Activated effector memory CD4-positive, alpha-beta T cell treated with Interleukin-2 at 50 U/mL for 16 hours (primary cell): ENCODE results near the gene UBE2M.
"Not testable (repeated sequence)": the region's sequence is repeated elsewhere in the genome, so short reads cannot be mapped to it uniquely, and the experiment has no call there.

Experiments
- DNase-seq: peaks from one replicate; pipeline ENCODE4 v3.0.0-alpha.2; 2020

Gene UBE2M

DNA sequence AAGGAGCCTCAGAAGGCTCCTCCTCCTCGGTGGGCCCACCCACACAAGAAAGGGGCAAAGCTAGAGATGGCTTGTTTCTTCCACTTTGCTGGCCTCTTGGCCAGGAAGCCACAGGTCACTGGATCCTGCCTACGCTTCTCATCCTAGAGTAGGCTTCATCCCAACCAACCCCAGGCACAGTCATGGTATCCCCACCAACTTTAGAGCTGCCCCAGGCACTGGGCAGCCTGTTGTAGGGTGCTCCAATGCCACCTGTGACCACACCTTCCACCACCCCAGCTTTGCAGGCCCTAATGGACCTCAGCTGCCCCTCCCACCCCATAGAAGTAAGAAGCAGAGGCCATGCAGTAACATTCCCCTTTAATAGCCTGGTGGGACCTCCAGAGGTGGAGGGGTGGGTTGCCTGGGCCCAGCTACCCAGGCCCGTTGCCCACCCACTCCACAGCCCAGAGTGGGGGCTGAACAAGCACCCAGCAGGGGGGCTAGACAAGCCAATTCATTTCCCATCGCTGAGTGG lies 3.0 kb downstream of the UBE2M start:
- no peak for DNase-seq

DNA sequence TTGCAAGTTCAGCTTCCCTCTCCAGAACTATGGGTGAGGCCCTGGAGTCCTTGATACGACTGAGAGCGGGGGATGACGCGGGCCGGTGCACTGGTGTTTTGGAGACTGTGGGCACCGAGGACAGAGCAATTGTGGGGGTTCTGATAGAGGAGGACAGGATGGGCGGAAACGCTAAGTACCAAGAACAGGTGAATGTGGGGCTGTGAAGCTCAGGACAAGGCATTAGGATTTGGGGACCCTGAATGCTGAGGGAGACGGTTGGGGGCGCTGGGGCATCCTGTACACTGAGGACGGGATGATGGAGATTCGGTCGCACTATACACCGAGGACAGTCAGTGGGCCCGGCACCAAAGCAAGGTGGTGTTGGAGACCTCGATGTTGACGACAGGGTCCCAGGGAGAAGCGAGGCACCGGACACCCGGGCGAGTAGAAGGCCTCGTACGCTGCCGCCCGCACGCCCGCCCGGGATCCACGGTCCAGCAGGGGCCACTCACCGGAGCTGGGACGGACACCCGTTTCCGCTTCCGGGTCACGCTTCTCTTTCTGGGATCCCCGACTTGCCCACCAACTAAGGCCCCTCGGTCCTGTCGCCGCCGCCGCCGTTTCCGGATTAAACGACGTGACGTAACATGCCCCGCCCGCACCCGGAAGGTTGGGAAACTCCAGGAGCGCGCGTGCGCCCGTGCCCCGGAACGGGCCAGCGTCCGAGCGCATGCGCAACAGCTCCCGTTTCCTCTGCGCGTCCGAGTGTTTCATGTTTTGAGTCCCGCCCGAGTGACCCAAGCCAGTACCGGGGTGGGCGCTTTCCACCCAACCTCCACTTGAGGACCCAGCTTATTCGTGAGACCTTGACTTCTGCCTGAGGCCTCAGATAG lies 3.7 kb downstream of the UBE2M start, which contains the start of gene CHMP2A:
TSS of gene CHMP2A (minus strand) at position 612 of the 875 bp plus-strand sequence. CDS start 893 bp downstream, outside the sequence.
- peak; percentile 96 for DNase-seq

- no peak for DNase-seq
Measured at GRCh38 chr19:58553799-58554493, 4.5 kb downstream of the UBE2M start.

DNA sequence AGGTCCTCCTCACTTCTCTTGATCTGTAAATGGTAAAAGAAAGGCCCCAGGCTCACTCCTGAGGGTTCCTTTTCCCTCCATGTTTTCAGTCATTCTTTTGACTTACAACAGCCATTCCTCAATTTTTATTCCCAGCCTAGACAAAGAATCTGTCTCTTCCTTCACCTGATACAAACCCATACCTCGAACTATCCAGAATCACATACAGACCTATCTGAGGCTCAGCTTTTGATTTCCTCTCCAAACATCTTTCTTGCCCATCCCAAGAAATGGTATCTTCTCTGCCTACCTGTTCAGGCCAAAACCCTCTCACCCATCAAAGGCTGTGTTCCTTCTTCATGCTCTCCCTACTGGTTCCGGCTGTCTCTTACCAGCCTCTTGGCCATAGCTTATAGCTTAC lies 5.8 kb downstream of the UBE2M start:
- DNase-seq, result no peak

DNA sequence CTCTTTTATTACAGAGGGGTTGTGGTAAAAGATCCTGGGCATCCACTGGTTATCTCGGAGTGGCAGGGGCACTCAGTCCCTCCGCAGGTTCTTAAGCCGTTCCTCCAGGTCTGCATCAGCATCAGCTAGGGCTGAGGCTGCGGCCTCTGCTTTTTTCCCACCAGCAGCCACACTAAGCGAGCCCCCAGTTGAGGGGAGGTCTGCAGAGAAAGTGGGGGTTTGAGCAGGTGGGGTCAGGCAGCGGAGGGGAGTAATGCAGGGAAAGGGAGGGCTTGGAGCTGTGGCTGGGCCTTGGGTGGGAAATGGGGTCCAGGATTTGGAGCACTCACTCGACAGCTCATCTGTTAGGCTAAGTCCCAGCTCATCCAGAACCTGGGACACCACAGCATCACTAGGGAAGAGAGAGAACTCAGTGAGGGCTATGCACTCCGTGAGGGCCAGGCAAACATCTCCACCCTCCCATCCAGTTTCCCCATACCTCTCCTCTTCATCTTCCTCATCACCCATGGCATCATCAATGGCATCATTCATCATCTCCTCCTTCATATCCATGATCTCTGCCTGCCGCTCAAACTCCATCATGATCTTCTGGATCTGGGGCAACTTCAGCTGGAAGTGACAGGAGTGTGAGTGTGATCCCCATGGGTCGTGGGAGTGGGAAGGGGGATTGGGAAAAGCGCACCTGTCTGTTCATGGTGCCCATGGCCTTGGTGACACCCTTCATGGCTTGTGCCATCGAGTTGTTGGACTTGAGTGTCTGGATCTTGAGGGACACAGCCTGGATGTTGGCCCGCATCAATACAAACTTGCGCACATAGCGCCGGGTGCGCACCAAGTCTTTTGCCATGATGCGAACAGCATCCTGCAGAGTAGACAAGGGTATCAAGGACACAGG lies 6.6 kb downstream of the UBE2M start:
- DNase-seq, result no peak

DNA sequence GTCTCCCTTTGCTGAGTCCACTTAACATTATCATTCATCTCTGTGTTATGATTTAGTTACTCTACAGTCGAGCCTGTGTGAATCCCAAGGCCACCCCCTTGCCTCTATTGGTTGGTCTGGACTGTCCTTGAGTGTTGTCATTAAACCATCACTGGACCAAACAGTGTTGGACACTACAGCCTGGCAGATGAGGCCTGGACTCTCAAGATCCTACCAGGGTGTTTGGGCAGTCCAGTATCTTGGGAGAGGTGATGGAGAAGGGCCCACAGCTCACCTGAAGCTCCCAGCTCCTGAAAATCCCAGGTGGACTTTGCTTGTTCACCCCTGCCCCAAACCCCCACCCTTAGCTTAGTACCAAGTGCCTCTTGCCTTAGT lies 7.3 kb downstream of the UBE2M start:
- no peak for DNase-seq

GRCh38 chr19:58550362-58551122 lies 7.9 kb downstream of the UBE2M start:
- DNase-seq, result no peak

DNA sequence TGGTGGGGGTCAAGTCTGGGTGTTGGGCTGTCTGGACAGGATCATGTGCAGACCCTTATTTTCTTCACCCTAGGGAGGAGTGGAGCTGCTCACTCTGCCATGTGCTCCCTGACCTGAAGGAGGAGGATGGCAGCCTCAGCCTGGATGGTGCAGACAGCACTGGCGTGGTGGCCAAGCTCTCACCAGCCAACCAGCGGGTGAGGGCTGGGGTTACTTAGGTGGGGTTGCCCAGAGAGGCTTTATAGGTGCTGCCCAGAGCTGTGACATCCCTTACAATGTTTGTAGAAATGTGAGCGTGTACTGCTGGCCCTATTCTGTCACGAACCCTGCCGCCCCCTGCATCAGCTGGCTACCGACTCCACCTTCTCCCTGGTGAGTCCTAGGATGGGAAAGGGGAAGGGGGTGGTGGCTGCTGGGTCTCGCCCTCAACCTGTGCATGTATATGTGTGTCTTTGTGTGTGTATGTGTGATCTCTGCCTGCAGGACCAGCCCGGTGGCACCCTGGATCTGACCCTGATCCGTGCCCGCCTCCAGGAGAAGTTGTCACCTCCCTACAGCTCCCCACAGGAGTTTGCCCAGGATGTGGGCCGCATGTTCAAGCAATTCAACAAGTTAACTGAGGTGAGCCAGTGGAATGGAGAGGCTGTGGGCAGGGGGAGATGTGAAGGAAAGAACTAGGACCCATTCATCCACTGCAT lies 8.6 kb downstream of the UBE2M start:
- no peak for DNase-seq

DNA sequence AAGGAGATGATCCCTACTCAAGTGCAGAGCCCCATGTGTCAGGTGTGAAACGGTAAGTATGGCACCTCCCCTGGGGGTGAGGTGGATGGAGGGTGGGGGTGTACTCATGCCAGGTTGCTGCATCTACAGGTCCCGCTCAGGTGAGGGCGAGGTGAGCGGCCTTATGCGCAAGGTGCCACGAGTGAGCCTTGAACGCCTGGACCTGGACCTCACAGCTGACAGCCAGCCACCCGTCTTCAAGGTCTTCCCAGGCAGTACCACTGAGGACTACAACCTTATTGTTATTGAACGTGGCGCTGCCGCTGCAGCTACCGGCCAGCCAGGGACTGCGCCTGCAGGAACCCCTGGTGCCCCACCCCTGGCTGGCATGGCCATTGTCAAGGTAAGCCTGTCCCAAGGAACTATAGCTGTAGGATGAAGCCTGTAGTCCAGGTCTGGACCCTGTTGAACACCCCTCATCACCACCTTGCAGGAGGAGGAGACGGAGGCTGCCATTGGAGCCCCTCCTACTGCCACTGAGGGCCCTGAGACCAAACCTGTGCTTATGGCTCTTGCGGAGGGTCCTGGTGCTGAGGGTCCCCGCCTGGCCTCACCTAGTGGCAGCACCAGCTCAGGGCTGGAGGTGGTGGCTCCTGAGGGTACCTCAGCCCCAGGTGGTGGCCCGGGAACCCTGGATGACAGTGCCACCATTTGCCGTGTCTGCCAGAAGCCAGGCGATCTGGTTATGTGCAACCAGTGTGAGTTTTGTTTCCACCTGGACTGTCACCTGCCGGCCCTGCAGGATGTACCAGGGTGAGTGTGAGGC lies 9.3 kb downstream of the UBE2M start:
- DNase-seq, result no peak

GRCh38 chr19:58547323-58548312 lies 10.8 kb downstream of the UBE2M start:
- DNase-seq, result no peak

DNA sequence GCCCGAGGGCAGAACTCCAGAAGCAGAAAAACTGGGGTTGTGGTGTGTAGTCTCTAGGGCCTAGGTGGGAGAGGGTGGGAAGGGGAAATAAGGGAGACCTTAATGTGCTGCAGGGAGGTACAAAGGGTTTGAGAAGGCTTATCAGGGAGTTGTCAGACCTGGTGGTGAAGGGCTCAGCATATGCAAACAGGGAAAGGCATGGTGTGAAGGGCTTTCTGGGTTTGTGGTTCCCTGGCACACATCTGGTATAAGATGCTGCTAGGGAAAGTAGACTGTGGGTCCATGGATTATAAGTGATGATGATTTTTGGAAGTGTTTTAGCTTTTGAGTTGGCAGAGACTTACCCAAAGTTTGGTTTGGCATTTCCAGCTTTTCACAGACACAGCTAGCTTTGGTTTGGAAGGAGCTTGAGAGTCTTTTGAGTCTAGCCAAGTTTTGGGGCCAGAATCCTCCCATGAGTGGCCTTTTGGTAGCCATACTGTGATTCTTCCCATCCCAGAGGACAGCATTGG lies 12.3 kb downstream of the UBE2M start:
- no peak for DNase-seq

DNA sequence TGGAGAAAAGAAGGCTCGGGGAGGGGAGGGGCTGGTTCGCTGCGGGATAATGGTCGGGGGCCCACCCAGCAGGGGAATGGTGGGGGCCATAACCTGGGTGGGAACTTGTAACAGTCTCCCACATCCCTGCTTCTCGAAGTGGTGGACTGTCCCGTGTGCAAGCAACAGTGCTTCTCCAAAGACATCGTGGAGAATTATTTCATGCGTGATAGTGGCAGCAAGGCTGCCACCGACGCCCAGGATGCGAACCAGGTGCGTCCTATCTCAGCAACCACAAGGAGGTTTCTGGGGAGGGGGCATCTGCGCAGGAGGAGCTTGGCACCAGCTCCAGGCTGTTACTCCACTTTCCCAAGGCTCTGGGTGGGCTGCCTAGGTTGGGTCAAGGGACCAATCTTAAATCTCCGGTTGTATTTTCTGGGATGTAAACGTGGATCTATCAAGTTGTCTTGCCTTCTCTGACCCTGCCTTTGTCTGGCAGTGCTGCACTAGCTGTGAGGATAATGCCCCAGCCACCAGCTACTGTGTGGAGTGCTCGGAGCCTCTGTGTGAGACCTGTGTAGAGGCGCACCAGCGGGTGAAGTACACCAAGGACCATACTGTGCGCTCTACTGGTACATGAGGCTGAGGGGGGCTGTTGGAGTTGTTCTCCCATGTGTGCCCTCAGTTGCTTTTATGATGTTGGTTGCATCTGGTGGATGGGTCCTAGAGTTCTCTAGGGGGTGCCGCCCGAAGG lies 13.0 kb downstream of the UBE2M start:
- DNase-seq, result no peak

DNA sequence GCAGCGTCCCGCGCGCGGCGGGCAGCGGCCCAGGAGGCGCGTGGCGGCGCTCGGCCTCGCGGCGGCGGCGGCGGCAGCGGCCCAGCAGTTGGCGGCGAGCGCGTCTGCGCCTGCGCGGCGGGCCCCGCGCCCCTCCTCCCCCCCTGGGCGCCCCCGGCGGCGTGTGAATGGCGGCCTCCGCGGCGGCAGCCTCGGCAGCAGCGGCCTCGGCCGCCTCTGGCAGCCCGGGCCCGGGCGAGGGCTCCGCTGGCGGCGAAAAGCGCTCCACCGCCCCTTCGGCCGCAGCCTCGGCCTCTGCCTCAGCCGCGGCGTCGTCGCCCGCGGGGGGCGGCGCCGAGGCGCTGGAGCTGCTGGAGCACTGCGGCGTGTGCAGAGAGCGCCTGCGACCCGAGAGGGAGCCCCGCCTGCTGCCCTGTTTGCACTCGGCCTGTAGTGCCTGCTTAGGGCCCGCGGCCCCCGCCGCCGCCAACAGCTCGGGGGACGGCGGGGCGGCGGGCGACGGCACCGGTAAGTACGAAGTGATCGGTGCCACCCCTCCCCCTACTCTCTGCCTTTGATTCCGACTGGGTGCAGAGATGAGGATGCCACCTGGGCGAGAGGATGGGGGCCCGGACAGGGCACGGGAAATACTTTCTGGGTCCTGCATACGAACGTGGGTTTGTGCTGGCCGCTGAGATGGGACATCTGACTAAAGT lies 13.7 kb downstream of the UBE2M start:
- no peak for DNase-seq

GRCh38 chr19:58543826-58544590 lies 14.4 kb downstream of the UBE2M start, which contains the start of gene TRIM28:
Gene TRIM28 (plus strand): TSS chr19:58544064. CDS start chr19:58544758, 694 bp downstream.
- peak; percentile 100 for DNase-seq

GRCh38 chr19:58542641-58543372 lies 15.6 kb downstream of the UBE2M start:
- not testable (repeated sequence) for DNase-seq

DNA sequence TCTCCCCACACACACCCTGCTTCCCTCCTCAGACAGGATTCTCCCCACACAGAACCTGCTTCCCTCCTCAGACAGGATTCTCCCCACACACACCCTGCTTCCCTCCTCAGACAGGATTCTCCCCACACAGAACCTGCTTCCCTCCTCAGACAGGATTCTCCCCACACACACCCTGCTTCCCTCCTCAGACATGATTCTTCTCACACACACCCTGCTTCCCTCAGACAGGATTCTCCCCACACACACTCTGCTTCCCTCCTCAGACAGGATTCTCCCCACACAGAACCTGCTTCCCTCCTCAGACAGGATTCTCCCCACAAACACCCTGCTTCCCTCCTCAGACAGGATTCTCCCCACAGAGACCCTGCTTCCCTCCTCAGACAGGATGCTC lies 19.2 kb downstream of the UBE2M start:
- DNase-seq, result not testable (repeated sequence)
